ENCODE measurements around the gene AIPL1. TPM values are rescaled to one million over a fixed set of nuclear protein-coding genes. Genes with fewer than 3 reads are reported as not detected.

AIPL1 gene
- total and polyA plus RNA-seq, 2 experiments from 2014 or later: not detected

- H3K79me2 ChIP-seq: no peaks in the 10 kb centered on the region
- TF ChIP-seq EZH2 (IDR thresholded peaks at IDR 0.05; ENCODE audit: borderline replicate concordance): no peak
- TF ChIP-seq, protein P1, sequence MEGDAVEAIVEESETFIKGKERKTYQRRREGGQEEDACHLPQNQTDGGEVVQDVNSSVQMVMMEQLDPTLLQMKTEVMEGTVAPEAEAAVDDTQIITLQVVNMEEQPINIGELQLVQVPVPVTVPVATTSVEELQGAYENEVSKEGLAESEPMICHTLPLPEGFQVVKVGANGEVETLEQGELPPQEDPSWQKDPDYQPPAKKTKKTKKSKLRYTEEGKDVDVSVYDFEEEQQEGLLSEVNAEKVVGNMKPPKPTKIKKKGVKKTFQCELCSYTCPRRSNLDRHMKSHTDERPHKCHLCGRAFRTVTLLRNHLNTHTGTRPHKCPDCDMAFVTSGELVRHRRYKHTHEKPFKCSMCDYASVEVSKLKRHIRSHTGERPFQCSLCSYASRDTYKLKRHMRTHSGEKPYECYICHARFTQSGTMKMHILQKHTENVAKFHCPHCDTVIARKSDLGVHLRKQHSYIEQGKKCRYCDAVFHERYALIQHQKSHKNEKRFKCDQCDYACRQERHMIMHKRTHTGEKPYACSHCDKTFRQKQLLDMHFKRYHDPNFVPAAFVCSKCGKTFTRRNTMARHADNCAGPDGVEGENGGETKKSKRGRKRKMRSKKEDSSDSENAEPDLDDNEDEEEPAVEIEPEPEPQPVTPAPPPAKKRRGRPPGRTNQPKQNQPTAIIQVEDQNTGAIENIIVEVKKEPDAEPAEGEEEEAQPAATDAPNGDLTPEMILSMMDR (IDR thresholded peaks at IDR 0.05; ENCODE audit: poor library complexity): no peak
- TF ChIP-seq EZH2phosphoT487 (IDR thresholded peaks at IDR 0.05; ENCODE audit: low read depth, severe bottlenecking, unreplicated experiment): no peak
- no peak overlapping the region for H3K4me2 ChIP-seq
- 65% methylated on average over 6 of the region's 6 CpGs for WGBS (ENCODE audit: low lambda C conversion rate, missing lambda C conversion rate)
- no peaks in the 10 kb centered on the region for H3K9me2 ChIP-seq (replicated peaks; ENCODE audit: insufficient read depth)
- H4K20me1 ChIP-seq (ENCODE audit: insufficient read depth, poor library complexity, severe bottlenecking): no peaks in the 10 kb centered on the region
- no peak overlapping the region for H3K27ac ChIP-seq
- H3K9me3 ChIP-seq (ENCODE audit: low read depth): no peaks in the 10 kb centered on the region
- H2AFZ ChIP-seq: no peak overlapping the region
- no peaks in the 10 kb centered on the region for H3K4me1 ChIP-seq (ENCODE audit: insufficient read depth)
- no peak for DNase-seq (ENCODE audit: low spot score)
- H3K4me3 ChIP-seq: no peak overlapping the region
- H3K36me3 ChIP-seq (replicated peaks; ENCODE audit: insufficient read depth, low read depth): no peaks in the 10 kb centered on the region
- no peaks in the 10 kb centered on the region for H3K27me3 ChIP-seq
These were observed 32.7 kb downstream of the AIPL1 start for GRCh38 chr17:6402258-6402657.

- no peak for DNase-seq (ENCODE audit: low spot score)
- H3K36me3 ChIP-seq (replicated peaks; ENCODE audit: insufficient read depth, low read depth): no peaks in the 10 kb centered on the region
- H4K20me1 ChIP-seq (ENCODE audit: insufficient read depth, poor library complexity, severe bottlenecking): no peaks in the 10 kb centered on the region
- no peak overlapping the region for H2AFZ ChIP-seq
- H3K27ac ChIP-seq: no peak overlapping the region
- H3K4me2 ChIP-seq: no peak overlapping the region
- TF ChIP-seq EZH2 (IDR thresholded peaks at IDR 0.05; ENCODE audit: borderline replicate concordance) (no peak), EZH2phosphoT487 (IDR thresholded peaks at IDR 0.05; ENCODE audit: low read depth, severe bottlenecking, unreplicated experiment) (no peak)
- TF ChIP-seq, protein P1 (IDR thresholded peaks at IDR 0.05; ENCODE audit: poor library complexity): no peak
- H3K9me2 ChIP-seq (replicated peaks; ENCODE audit: insufficient read depth): no peaks in the 10 kb centered on the region
- no peak overlapping the region for H3K4me3 ChIP-seq
- 43% methylated on average over 2 of the region's 2 CpGs for WGBS (ENCODE audit: low lambda C conversion rate, missing lambda C conversion rate)
- no peaks in the 10 kb centered on the region for H3K4me1 ChIP-seq (ENCODE audit: insufficient read depth)
- no peaks in the 10 kb centered on the region for H3K79me2 ChIP-seq
- H3K9me3 ChIP-seq (ENCODE audit: low read depth): no peaks in the 10 kb centered on the region
- H3K27me3 ChIP-seq: peaks cover 5% of the 10 kb centered on the region
These were observed 36.0 kb downstream of the AIPL1 start for GRCh38 chr17:6398955-6399354.

DNA sequence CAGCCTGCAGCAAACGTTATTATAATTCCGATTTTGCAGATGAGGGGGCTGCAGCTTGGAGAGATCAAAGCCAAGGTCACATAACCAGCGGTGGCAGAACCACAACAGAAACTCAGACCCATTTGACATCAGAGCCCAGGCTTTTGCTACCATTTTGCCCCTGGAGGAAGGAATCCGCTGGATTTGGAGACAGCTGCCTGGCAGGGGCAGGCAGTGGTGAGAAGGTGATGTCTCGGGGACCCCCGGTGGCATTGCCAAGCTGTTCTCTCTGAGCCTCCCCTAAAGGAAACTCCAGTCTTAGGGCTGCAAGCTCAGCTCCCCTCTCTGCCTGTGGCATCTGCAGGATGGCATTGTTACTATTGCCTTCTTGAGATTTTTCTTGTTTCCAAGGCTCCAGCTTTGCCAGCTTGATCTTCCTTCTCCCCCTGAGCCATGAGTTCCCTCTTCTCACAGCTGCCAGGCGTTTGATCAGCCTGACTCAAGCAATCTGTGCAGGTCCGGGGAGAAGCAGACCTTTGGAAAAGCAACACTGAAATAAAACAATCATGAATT lies 40.8 kb downstream of the AIPL1 start:
- WGBS (ENCODE audit: low lambda C conversion rate, missing lambda C conversion rate): 50% methylated on average over 8 of the region's 8 CpGs

More for the DNA sequence above, 40.8 kb downstream of the AIPL1 start:
- no peak for DNase-seq (ENCODE audit: low spot score)
- H3K79me2 ChIP-seq: no peaks in the 10 kb centered on the region
- H2AFZ ChIP-seq: no peak overlapping the region
- no peak overlapping the region for H3K4me3 ChIP-seq
- H3K9me3 ChIP-seq (ENCODE audit: low read depth): no peaks in the 10 kb centered on the region
- H3K27ac ChIP-seq: no peak overlapping the region
- no peaks in the 10 kb centered on the region for H3K36me3 ChIP-seq (replicated peaks; ENCODE audit: insufficient read depth, low read depth)
- H3K27me3 ChIP-seq: peaks cover 5% of the 10 kb centered on the region
- H3K4me1 ChIP-seq (ENCODE audit: insufficient read depth): peaks cover 5% of the 10 kb centered on the region
- H3K4me2 ChIP-seq: no peak overlapping the region
- H4K20me1 ChIP-seq (ENCODE audit: insufficient read depth, poor library complexity, severe bottlenecking): no peaks in the 10 kb centered on the region
- TF ChIP-seq EZH2phosphoT487 (IDR thresholded peaks at IDR 0.05; ENCODE audit: low read depth, severe bottlenecking, unreplicated experiment): no peak
- TF ChIP-seq, protein P1 (IDR thresholded peaks at IDR 0.05; ENCODE audit: poor library complexity): no peak
- no peak for TF ChIP-seq EZH2 (IDR thresholded peaks at IDR 0.05; ENCODE audit: borderline replicate concordance)
- no peaks in the 10 kb centered on the region for H3K9me2 ChIP-seq (replicated peaks; ENCODE audit: insufficient read depth)
